ENCODE measurements around the gene HIPK2.

HIPK2 gene

GRCh38 chr7:139738772-139739171 is 39.0 kb downstream of the HIPK2 start:
- H3K9me3 Mint-ChIP-seq: no peaks in the 10 kb centered on the region
- H3K4me3 Mint-ChIP-seq: no peak overlapping the region
- H3K36me3 Mint-ChIP-seq (ENCODE audit: low read depth): peaks cover 16% of the 10 kb centered on the region
- H3K27ac Mint-ChIP-seq: peak overlapping the region; percentile 8
- peaks cover 36% of the 10 kb centered on the region for H3K4me1 Mint-ChIP-seq (ENCODE audit: low read depth)
- H3K27me3 Mint-ChIP-seq: no peaks in the 10 kb centered on the region

GRCh38 chr7:139738101-139738489 is 39.7 kb downstream of the HIPK2 start:
- peak overlapping the region; percentile 81 for H3K27ac Mint-ChIP-seq
- H3K4me3 Mint-ChIP-seq: no peak overlapping the region
- H3K4me1 Mint-ChIP-seq (ENCODE audit: low read depth): peaks cover 34% of the 10 kb centered on the region
- H3K27me3 Mint-ChIP-seq: no peaks in the 10 kb centered on the region
- H3K36me3 Mint-ChIP-seq (ENCODE audit: low read depth): peaks cover 19% of the 10 kb centered on the region
- no peaks in the 10 kb centered on the region for H3K9me3 Mint-ChIP-seq

- Mint-ChIP-seq H3K4me3 (peak overlapping the region; percentile 31), H3K36me3 (ENCODE audit: low read depth) (peaks cover 19% of the 10 kb centered on the region), H3K27ac (peak overlapping the region; percentile 81), H3K9me3 (no peaks in the 10 kb centered on the region), H3K4me1 (ENCODE audit: low read depth) (peaks cover 35% of the 10 kb centered on the region), H3K27me3 (no peaks in the 10 kb centered on the region)
Observed at GRCh38 chr7:139737221-139738100, 40.3 kb downstream of the HIPK2 start.

- Mint-ChIP-seq H3K36me3 (ENCODE audit: low read depth) (peaks cover 14% of the 10 kb centered on the region), H3K4me1 (ENCODE audit: low read depth) (peaks cover 49% of the 10 kb centered on the region), H3K27ac (peak overlapping the region; percentile 16), H3K9me3 (no peaks in the 10 kb centered on the region), H3K27me3 (no peaks in the 10 kb centered on the region), H3K4me3 (no peak overlapping the region)
Observed at GRCh38 chr7:139735912-139736595, 41.7 kb downstream of the HIPK2 start.

GRCh38 chr7:139735466-139735865 is 42.3 kb downstream of the HIPK2 start:
- H3K27me3 Mint-ChIP-seq: no peaks in the 10 kb centered on the region
- no peak overlapping the region for H3K4me3 Mint-ChIP-seq
- H3K9me3 Mint-ChIP-seq: no peaks in the 10 kb centered on the region
- H3K36me3 Mint-ChIP-seq (ENCODE audit: low read depth): peaks cover 14% of the 10 kb centered on the region
- H3K4me1 Mint-ChIP-seq (ENCODE audit: low read depth): peaks cover 55% of the 10 kb centered on the region
- no peak overlapping the region for H3K27ac Mint-ChIP-seq

- H3K4me1 Mint-ChIP-seq (ENCODE audit: low read depth): peaks cover 61% of the 10 kb centered on the region
- no peak overlapping the region for H3K4me3 Mint-ChIP-seq
- H3K27ac Mint-ChIP-seq: no peak overlapping the region
- H3K9me3 Mint-ChIP-seq: no peaks in the 10 kb centered on the region
- no peaks in the 10 kb centered on the region for H3K27me3 Mint-ChIP-seq
- peaks cover 13% of the 10 kb centered on the region for H3K36me3 Mint-ChIP-seq (ENCODE audit: low read depth)
Observed at GRCh38 chr7:139734395-139734794, 43.4 kb downstream of the HIPK2 start.

- H3K27ac Mint-ChIP-seq: no peak overlapping the region
- H3K27me3 Mint-ChIP-seq: no peaks in the 10 kb centered on the region
- no peaks in the 10 kb centered on the region for H3K9me3 Mint-ChIP-seq
- H3K4me3 Mint-ChIP-seq: no peak overlapping the region
- H3K36me3 Mint-ChIP-seq (ENCODE audit: low read depth): peaks cover 18% of the 10 kb centered on the region
- H3K4me1 Mint-ChIP-seq (ENCODE audit: low read depth): peaks cover 62% of the 10 kb centered on the region
Observed at GRCh38 chr7:139733751-139734150, 44.0 kb downstream of the HIPK2 start.

- H3K4me1 Mint-ChIP-seq (ENCODE audit: low read depth): peaks cover 51% of the 10 kb centered on the region
- H3K27ac Mint-ChIP-seq: no peak overlapping the region
- no peaks in the 10 kb centered on the region for H3K27me3 Mint-ChIP-seq
- no peak overlapping the region for H3K4me3 Mint-ChIP-seq
- peaks cover 18% of the 10 kb centered on the region for H3K36me3 Mint-ChIP-seq (ENCODE audit: low read depth)
- no peaks in the 10 kb centered on the region for H3K9me3 Mint-ChIP-seq
Observed at GRCh38 chr7:139732471-139733167, 45.2 kb downstream of the HIPK2 start.

- no peaks in the 10 kb centered on the region for H3K27me3 Mint-ChIP-seq
Observed at GRCh38 chr7:139731802-139732470, 45.9 kb downstream of the HIPK2 start.

GRCh38 chr7:139730746-139731612 is 46.8 kb downstream of the HIPK2 start:
- H3K4me3 Mint-ChIP-seq: no peak overlapping the region
- H3K27me3 Mint-ChIP-seq: no peaks in the 10 kb centered on the region

More at GRCh38 chr7:139731802-139732470, 45.9 kb downstream of the HIPK2 start:
- Mint-ChIP-seq H3K27ac (no peak overlapping the region), H3K4me3 (no peak overlapping the region), H3K4me1 (ENCODE audit: low read depth) (peaks cover 51% of the 10 kb centered on the region), H3K9me3 (no peaks in the 10 kb centered on the region), H3K36me3 (ENCODE audit: low read depth) (peaks cover 22% of the 10 kb centered on the region)

GRCh38 chr7:139728203-139728602 is 49.6 kb downstream of the HIPK2 start:
- Mint-ChIP-seq H3K4me1 (ENCODE audit: low read depth) (peaks cover 68% of the 10 kb centered on the region), H3K9me3 (no peaks in the 10 kb centered on the region), H3K27ac (no peak overlapping the region), H3K4me3 (no peak overlapping the region), H3K36me3 (ENCODE audit: low read depth) (peaks cover 15% of the 10 kb centered on the region), H3K27me3 (no peaks in the 10 kb centered on the region)

More at GRCh38 chr7:139730746-139731612, 46.8 kb downstream of the HIPK2 start:
- Mint-ChIP-seq H3K27ac (no peak overlapping the region), H3K36me3 (ENCODE audit: low read depth) (peaks cover 23% of the 10 kb centered on the region), H3K9me3 (no peaks in the 10 kb centered on the region), H3K4me1 (ENCODE audit: low read depth) (peaks cover 51% of the 10 kb centered on the region)

GRCh38 chr7:139727151-139727705 is 50.6 kb downstream of the HIPK2 start:
- Mint-ChIP-seq H3K27ac (peak overlapping the region; percentile 42), H3K9me3 (no peaks in the 10 kb centered on the region), H3K36me3 (ENCODE audit: low read depth) (peaks cover 15% of the 10 kb centered on the region), H3K4me1 (ENCODE audit: low read depth) (peaks cover 67% of the 10 kb centered on the region), H3K27me3 (no peaks in the 10 kb centered on the region), H3K4me3 (no peak overlapping the region)

- H3K9me3 Mint-ChIP-seq: no peaks in the 10 kb centered on the region
- peak overlapping the region; percentile 42 for H3K27ac Mint-ChIP-seq
- no peaks in the 10 kb centered on the region for H3K27me3 Mint-ChIP-seq
- peaks cover 15% of the 10 kb centered on the region for H3K36me3 Mint-ChIP-seq (ENCODE audit: low read depth)
- no peak overlapping the region for H3K4me3 Mint-ChIP-seq
- peaks cover 62% of the 10 kb centered on the region for H3K4me1 Mint-ChIP-seq (ENCODE audit: low read depth)
Observed at GRCh38 chr7:139726485-139726869, 51.3 kb downstream of the HIPK2 start.
